GM13976 (cell line): ENCODE measurements around the gene LAMA5.

ENCODE experiments used
- DNase-seq: peaks from one replicate; pipeline ENCODE4 v3.0.0; 2012; ENCODE audit warnings: low spot score
- CTCF ChIP-seq: IDR thresholded peaks from 2 replicates; pipeline ENCODE4 v1.5.1; 2012; ENCODE audit warnings: borderline replicate concordance, mild to moderate bottlenecking; ENCODE audit not compliant: insufficient read depth; ENCODE audit errors: extremely low read depth, missing control alignments, control extremely low read depth
- in situ Hi-C: fragments of 300-500 bp; cut with MboI; formaldehyde crosslinking; loops from one replicate; pipeline ENCODE4 v1.12.0; 2022; ENCODE audit warnings: low sequenced_read_pairs, mixed read lengths, inconsistent platforms; ENCODE audit not compliant: unreplicated experiment

The LAMA5 gene

DNA sequence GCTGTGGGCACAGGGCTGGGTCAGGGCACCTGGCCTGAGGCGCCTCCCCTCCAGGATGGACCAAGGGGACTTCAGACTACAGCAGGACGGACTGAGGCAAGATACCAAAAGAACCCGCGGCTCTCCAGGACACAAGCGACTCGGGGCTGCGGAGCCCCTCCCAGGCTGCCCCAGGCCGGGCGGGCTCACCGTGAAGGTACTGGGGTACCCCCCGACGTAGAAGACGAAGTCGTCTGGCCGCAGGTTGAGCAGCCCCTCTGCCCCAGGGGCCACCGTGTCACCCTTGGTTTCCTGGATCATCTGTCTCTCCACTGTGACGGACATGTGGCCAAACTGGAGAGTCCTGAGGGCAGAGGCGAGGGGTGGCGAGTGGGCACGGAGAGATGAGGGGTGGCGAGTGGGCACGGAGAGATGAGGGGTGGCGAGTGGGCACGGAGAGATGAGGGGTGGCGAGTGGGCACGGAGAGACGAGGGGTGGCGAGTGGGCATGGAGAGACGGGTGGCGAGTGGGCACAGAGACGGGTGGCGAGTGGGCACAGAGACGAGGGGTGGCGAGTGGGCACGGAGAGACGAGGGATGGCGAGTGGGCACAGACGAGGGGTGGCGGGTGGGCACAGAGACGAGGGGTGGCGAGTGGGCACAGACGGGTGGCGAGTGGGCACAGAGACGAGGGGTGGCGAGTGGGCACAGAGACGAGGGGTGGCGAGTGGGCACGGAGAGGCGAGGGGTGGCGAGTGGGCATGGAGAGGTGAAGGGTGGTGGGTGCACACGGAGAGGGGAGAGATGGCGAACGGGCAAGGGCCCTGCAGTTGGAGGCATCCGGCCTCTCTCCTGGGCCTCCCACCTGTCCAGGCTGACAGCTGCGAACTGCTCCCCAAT is 53.4 kb downstream of the LAMA5 start:
- DNase-seq, result no peak
- no peak for TF ChIP-seq CTCF
- in situ Hi-C loops, result no loop called here

- TF ChIP-seq CTCF, result no peak
These were observed 54.1 kb downstream of the LAMA5 start for GRCh38 chr20:62313021-62313420.

GRCh38 chr20:62312662-62312977 is 54.5 kb downstream of the LAMA5 start:
- no peak for DNase-seq
- in situ Hi-C loops, result no loop called here
- no peak for TF ChIP-seq CTCF

More at GRCh38 chr20:62313021-62313420, 54.1 kb downstream of the LAMA5 start:
- in situ Hi-C loops, result no loop called here
- no peak for DNase-seq

DNA sequence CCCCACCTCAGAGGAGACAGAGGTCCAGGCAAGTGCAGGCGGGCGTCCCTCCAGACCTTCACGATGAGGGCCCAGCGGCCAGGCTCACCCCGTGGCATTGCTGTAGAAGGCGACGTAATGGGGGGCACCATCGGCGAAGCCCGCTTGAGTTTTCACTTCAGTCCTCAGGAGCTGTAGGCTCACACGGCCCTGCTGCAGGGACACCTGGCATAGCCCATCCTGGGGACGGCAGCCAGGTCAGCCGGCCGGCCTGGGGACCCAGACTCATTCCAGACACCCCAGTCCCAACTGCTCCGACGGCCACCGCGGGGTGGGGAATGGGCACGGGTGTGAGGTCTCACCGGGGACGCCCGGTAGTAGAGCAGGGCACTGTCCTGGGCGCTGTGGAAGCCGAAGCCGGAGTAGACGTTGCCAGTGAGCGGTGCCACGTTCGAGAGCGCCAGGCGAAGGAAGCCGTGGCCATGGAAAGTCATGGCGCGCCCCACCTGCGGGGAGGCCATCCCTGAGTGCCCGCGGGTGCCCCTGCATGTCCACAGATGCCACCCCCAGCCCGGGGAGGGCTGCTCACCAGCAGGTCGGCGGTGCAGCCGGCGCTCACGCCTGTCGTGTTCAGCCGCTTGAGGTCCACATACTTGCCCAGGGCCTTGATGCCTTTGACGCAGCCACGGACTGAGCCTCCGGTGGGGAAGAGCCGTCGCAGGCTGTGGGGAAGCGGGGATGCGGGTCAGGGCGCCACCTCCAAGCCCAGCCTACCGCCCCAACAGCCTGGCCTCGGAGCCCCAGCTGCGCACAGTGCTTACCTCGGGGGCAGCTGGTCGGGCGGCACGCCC is 55.1 kb downstream of the LAMA5 start:
- TF ChIP-seq CTCF, result no peak
- in situ Hi-C loops, result no loop called here
- DNase-seq, result no peak

- TF ChIP-seq CTCF, result no peak
- no peak for DNase-seq
- in situ Hi-C loops, result no loop called here
These were observed 56.0 kb downstream of the LAMA5 start for GRCh38 chr20:62311150-62311549.

- DNase-seq, result no peak
- TF ChIP-seq CTCF, result no peak
- in situ Hi-C loops, result no loop called here
These were observed 56.4 kb downstream of the LAMA5 start for GRCh38 chr20:62310757-62311121.
